Body of pancreas (tissue), 4 donors: ENCODE data around the gene CAPZA2.

ENCODE experiments used
- POLR2A ChIP-seq, 3 donors: fragments of 450-650 bp; IDR thresholded peaks; one replicate each; pipeline ENCODE4 v1.6.1; 2016; ENCODE audit warnings: antibody characterized with exemption in 3 of 3, mild to moderate bottlenecking in 2 of 3
- TF ChIP-seq, protein P1 (sequence below), 7 experiments: fragments of 450-650 bp in 4 of 7; fragments of 200-600 bp in 3 of 7; sonication (generic) in 3 of 7; IDR thresholded peaks; one replicate each; pipeline ENCODE4 v1.5.1; 2016 to 2019; ENCODE audit warnings: antibody characterized with exemption in 7 of 7

DNA sequence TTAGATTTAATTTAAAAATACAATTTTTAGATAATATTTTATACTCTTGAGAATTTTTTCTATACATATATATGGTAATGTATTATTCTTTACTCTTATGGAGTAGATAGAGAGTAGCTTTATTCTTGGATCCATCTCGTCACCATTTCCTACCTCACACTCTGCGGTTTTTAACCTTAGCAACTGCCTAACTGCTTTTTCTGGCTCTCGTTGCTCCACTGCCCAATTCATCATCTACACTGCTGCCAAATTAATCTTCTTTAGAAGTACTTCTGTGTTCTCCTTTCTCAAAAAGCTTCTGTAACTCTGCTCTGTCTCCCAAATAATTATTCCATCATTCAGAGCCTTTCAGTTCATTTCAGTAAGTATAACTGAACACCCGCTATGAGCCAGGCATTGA lies 35.3 kb downstream of the CAPZA2 start:
- TF ChIP-seq, protein P1, sequence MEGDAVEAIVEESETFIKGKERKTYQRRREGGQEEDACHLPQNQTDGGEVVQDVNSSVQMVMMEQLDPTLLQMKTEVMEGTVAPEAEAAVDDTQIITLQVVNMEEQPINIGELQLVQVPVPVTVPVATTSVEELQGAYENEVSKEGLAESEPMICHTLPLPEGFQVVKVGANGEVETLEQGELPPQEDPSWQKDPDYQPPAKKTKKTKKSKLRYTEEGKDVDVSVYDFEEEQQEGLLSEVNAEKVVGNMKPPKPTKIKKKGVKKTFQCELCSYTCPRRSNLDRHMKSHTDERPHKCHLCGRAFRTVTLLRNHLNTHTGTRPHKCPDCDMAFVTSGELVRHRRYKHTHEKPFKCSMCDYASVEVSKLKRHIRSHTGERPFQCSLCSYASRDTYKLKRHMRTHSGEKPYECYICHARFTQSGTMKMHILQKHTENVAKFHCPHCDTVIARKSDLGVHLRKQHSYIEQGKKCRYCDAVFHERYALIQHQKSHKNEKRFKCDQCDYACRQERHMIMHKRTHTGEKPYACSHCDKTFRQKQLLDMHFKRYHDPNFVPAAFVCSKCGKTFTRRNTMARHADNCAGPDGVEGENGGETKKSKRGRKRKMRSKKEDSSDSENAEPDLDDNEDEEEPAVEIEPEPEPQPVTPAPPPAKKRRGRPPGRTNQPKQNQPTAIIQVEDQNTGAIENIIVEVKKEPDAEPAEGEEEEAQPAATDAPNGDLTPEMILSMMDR (IDR thresholded peaks at IDR 0.05) = no peak
- TF ChIP-seq POLR2A (IDR thresholded peaks at IDR 0.05) = no peak
